Stimulated activated CD8-positive, alpha-beta memory T cell treated with anti-CD3 and anti-CD28 coated beads, Interleukin-7, amount 100 ng/mL, for 1 hour (primary cell): ENCODE results near the gene CORO6.

Source experiments
- DNase-seq, 2 donors: peaks; one replicate each; pipeline ENCODE4 v3.0.0-alpha.2; 2020; ENCODE audit warnings: low read depth in 2 of 2

CORO6 gene

GRCh38 chr17:29578626-29579485 is 43.9 kb downstream of the CORO6 start:
- DNase-seq = no peak

- DNase-seq = no peak
Measured at GRCh38 chr17:29577385-29578211, 45.1 kb downstream of the CORO6 start.

GRCh38 chr17:29577001-29577370 is 45.7 kb downstream of the CORO6 start:
- no peak for DNase-seq

GRCh38 chr17:29576214-29577000 is 46.3 kb downstream of the CORO6 start:
- no peak for DNase-seq

GRCh38 chr17:29575511-29576213 is 47.0 kb downstream of the CORO6 start:
- DNase-seq = no peak

- no peak for DNase-seq
Measured at GRCh38 chr17:29574732-29575510, 47.8 kb downstream of the CORO6 start.

GRCh38 chr17:29573871-29574731 is 48.6 kb downstream of the CORO6 start:
- no peak for DNase-seq

GRCh38 chr17:29573558-29573869 is 49.2 kb downstream of the CORO6 start:
- DNase-seq = no peak

- DNase-seq = peak in 1 of 2 donors; percentile 21
Measured at GRCh38 chr17:29572691-29573557, 49.8 kb downstream of the CORO6 start.

- DNase-seq = no peak
Measured at GRCh38 chr17:29571883-29572681, 50.6 kb downstream of the CORO6 start.

- DNase-seq = no peak
Measured at GRCh38 chr17:29571486-29571882, 51.2 kb downstream of the CORO6 start.

GRCh38 chr17:29570521-29570920 is 52.2 kb downstream of the CORO6 start:
- no peak for DNase-seq

GRCh38 chr17:29569245-29569950 is 53.3 kb downstream of the CORO6 start:
- no peak for DNase-seq

GRCh38 chr17:29568331-29569244 is 54.1 kb downstream of the CORO6 start, which contains the start of gene TP53I13:
Gene TP53I13, plus strand, starts transcription at chr17:29568701. Its CDS starts 58 bp downstream, at chr17:29568759.
- peak; percentile 84 to 85 for DNase-seq

- DNase-seq = peak; percentile 53 to 64
Measured at GRCh38 chr17:29567554-29568330, 55.0 kb downstream of the CORO6 start.

GRCh38 chr17:29567304-29567553 is 55.5 kb downstream of the CORO6 start:
- DNase-seq = no peak
